ENCODE data around the gene SCN3B. TPM values are rescaled to one million over a fixed set of nuclear protein-coding genes. Genes with fewer than 3 reads are reported as not detected.
A peak's percentile ranks its signal among the peaks of the same experiment; 100 is the strongest.

The SCN3B gene
- total and polyA plus RNA-seq, 5 experiments from 2014 or later: not detected

DNA sequence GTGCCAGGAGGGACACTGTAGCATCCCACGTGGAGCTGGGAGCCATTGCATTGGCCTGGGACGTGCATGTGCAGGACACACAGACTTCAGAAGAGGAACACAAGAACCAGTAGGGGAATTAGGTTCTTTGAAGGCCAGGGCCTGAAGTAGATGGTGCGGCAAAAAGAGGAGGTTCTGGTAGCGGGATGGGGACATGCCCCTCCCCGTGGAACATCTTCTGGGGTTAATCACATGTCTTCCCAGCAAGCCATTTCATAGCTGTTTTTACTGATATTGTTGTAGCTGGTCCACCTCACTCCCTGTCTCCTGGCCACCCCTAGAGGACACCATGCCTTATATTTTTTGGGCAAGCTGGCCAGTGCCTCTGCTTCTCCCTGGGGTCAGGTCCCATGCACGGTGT lies 74.3 kb downstream of the SCN3B start:
- Mint-ChIP-seq H3K27me3 (peaks cover 0 to 18% (median 4%) of the 10 kb centered on the region in 5 donors), H3K4me1 (peaks cover 12 to 26% (median 18%) of the 10 kb centered on the region in 4 donors), H3K9me3 (no peaks in the 10 kb centered on the region), H3K27ac (no peak overlapping the region), H3K4me3 (no peak overlapping the region), H3K36me3 (no peaks in the 10 kb centered on the region)
- DNase-seq (no peak), ATAC-seq (no peak)
- POLR2A ChIA-PET: no interaction called here

DNA sequence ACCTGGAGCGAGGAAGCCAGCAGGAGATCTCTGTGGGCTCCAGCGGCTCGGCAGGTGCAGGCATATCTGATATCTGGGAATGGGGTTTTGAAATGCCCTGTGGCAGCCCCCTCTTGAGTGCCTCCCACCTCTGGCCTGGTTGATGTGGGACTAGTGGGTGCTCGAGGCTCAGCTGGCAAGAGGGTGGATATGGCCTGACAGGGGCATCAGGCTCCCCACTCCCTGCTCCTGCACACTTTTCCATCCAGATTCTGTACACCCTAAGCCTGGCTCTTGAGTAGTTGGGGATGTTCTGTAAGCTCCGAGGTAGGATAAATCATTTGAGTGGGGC lies 75.0 kb downstream of the SCN3B start:
- no peaks in the 10 kb centered on the region for H3K9me3 Mint-ChIP-seq
- H3K4me3 Mint-ChIP-seq: no peak overlapping the region
- H3K36me3 Mint-ChIP-seq: no peaks in the 10 kb centered on the region
- ATAC-seq (no peak), DNase-seq (peak in 1 of 10 donors; percentile 31)
- peaks cover 12 to 26% (median 18%) of the 10 kb centered on the region in 4 donors for H3K4me1 Mint-ChIP-seq
- H3K27me3 Mint-ChIP-seq: peaks cover 0 to 18% (median 4%) of the 10 kb centered on the region in 5 donors
- POLR2A ChIA-PET: no interaction called here
- peak overlapping the region in 1 of 10 donors; percentile 80 for H3K27ac Mint-ChIP-seq

Other genes with a start within 250 kb of the SCN3B start
- 10 to 100 TPM; 10.5 to 10.7 TPM for gene GRAMD1B, start 224.4 kb downstream of the SCN3B start, total RNA-seq
- 1 to 10 TPM in 2 of 3 donors, under 1 TPM in 1; 0.76 to 1.3 (median 1.2) TPM for gene GRAMD1B, start 224.4 kb downstream of the SCN3B start, polyA plus RNA-seq
- 10 to 100 TPM; 27.0 to 30.4 TPM for gene ZNF202, start 87.0 kb upstream of the SCN3B start, total RNA-seq
- 10 to 100 TPM in 1 of 3 donors, 1 to 10 TPM in 2; 5.3 to 13.2 (median 6.6) TPM for gene ZNF202, start 87.0 kb upstream of the SCN3B start, polyA plus RNA-seq
- gene OR6X1, start 99.9 kb upstream of the SCN3B start, total RNA-seq: not detected
- gene OR6X1, start 99.9 kb upstream of the SCN3B start, polyA plus RNA-seq: not detected
- not detected for gene OR6M1, start 151.7 kb upstream of the SCN3B start, total RNA-seq
- not detected for gene OR6M1, start 151.7 kb upstream of the SCN3B start, polyA plus RNA-seq
- not detected for gene TMEM225, start 231.0 kb upstream of the SCN3B start, total RNA-seq
- not detected for gene TMEM225, start 231.0 kb upstream of the SCN3B start, polyA plus RNA-seq
- gene OR8D4, start 247.5 kb upstream of the SCN3B start, total RNA-seq: not detected
- gene OR8D4, start 247.5 kb upstream of the SCN3B start, polyA plus RNA-seq: not detected

All from naive thymus-derived CD8-positive, alpha-beta T cell (primary cell).